Activated T-cell treated with anti-CD3 and anti-CD28 coated beads, Interleukin-2, amount 50 U/mL, for 72 hours (primary cell): Measurements from ENCODE around the gene NPAS3. TPM values are rescaled to one million over a fixed set of nuclear protein-coding genes. Genes with fewer than 3 reads are reported as not detected.

Experiments used
- ATAC-seq, 2 donors: fragments of 150-1000 bp; cut with Tn5 transposase; replicated peaks in 1 of 2; 2 replicates each; pipeline ENCODE4 v1.10.0; 2021; ENCODE audit warnings: moderate library complexity in 2 of 2, mild to moderate bottlenecking in 1 of 2
- DNase-seq, 2 donors: peaks; one replicate each; pipeline ENCODE4 v3.0.0; 2021 to 2022; ENCODE audit warnings: mixed read lengths in 1 of 2
- H3K27ac Mint-ChIP-seq: one replicate; pipeline ENCODE4 v1.8.0; 2022; ENCODE audit warnings: mild to moderate bottlenecking, moderate library complexity, mixed read lengths
- H3K27me3 Mint-ChIP-seq: one replicate; pipeline ENCODE4 v1.8.0; 2022; ENCODE audit warnings: low read depth, mixed read lengths
- H3K36me3 Mint-ChIP-seq, 2 donors: one replicate each; pipeline ENCODE4 v1.8.0; 2022; ENCODE audit warnings: mixed read lengths in 2 of 2, mild to moderate bottlenecking in 1 of 2; ENCODE audit not compliant: insufficient read depth in 2 of 2
- H3K4me1 Mint-ChIP-seq: one replicate; pipeline ENCODE4 v1.8.0; 2022; ENCODE audit warnings: low read depth, mixed read lengths
- H3K4me3 Mint-ChIP-seq, 2 donors: one replicate each; pipeline ENCODE4 v1.8.0; 2022; ENCODE audit warnings: mild to moderate bottlenecking in 2 of 2, mixed read lengths in 2 of 2, moderate library complexity in 2 of 2
- H3K9me3 Mint-ChIP-seq, 2 donors: one replicate each; pipeline ENCODE4 v1.8.0; 2022; ENCODE audit warnings: mixed read lengths in 2 of 2
- total RNA-seq, 2 donors: library from RNA; stranded (reverse); gene quantifications; one replicate each; pipeline ENCODE4 v1.2.3, GENCODE V29; 2022

Gene NPAS3
- total RNA-seq, 2 donors from 2014 or later = not detected

- no peak for ATAC-seq
Measured at GRCh38 chr14:33504246-33505099, 565.8 kb downstream of the NPAS3 start.

GRCh38 chr14:33505266-33505962 is 566.7 kb downstream of the NPAS3 start:
- no peaks in the 10 kb centered on the region for H3K4me1 Mint-ChIP-seq
- no peak for ATAC-seq
- no peak overlapping the region for H3K27ac Mint-ChIP-seq
- no peak overlapping the region for H3K4me3 Mint-ChIP-seq
- H3K9me3 Mint-ChIP-seq = peaks cover 2 to 3% of the 10 kb centered on the region in 2 donors
- no peaks in the 10 kb centered on the region for H3K36me3 Mint-ChIP-seq
- no peak for DNase-seq
- peaks cover 12% of the 10 kb centered on the region for H3K27me3 Mint-ChIP-seq

More at GRCh38 chr14:33504246-33505099, 565.8 kb downstream of the NPAS3 start:
- no peaks in the 10 kb centered on the region for H3K36me3 Mint-ChIP-seq
- no peak overlapping the region for H3K4me3 Mint-ChIP-seq
- H3K4me1 Mint-ChIP-seq = no peaks in the 10 kb centered on the region
- peaks cover 12% of the 10 kb centered on the region for H3K27me3 Mint-ChIP-seq
- H3K27ac Mint-ChIP-seq = no peak overlapping the region
- peaks cover 3 to 4% of the 10 kb centered on the region in 2 donors for H3K9me3 Mint-ChIP-seq
- DNase-seq = no peak

- Mint-ChIP-seq H3K27ac (no peak overlapping the region), H3K27me3 (peaks cover 12% of the 10 kb centered on the region)
- ATAC-seq = no peak
Measured at GRCh38 chr14:33505963-33506329, 567.3 kb downstream of the NPAS3 start.

GRCh38 chr14:33508126-33509062 is 569.7 kb downstream of the NPAS3 start:
- H3K36me3 Mint-ChIP-seq = no peaks in the 10 kb centered on the region
- no peaks in the 10 kb centered on the region for H3K4me1 Mint-ChIP-seq
- no peak overlapping the region for H3K4me3 Mint-ChIP-seq
- ATAC-seq (no peak), DNase-seq (no peak)
- H3K9me3 Mint-ChIP-seq = peaks cover 0 to 3% of the 10 kb centered on the region in 2 donors
- H3K27ac Mint-ChIP-seq = no peak overlapping the region
- peaks cover 12% of the 10 kb centered on the region for H3K27me3 Mint-ChIP-seq

More at GRCh38 chr14:33505963-33506329, 567.3 kb downstream of the NPAS3 start:
- no peaks in the 10 kb centered on the region for H3K36me3 Mint-ChIP-seq
- no peak for DNase-seq
- no peaks in the 10 kb centered on the region for H3K4me1 Mint-ChIP-seq
- peaks cover 2 to 3% of the 10 kb centered on the region in 2 donors for H3K9me3 Mint-ChIP-seq
- H3K4me3 Mint-ChIP-seq = no peak overlapping the region

GRCh38 chr14:33509454-33509853 is 570.8 kb downstream of the NPAS3 start:
- Mint-ChIP-seq H3K4me3 (no peak overlapping the region), H3K27ac (no peak overlapping the region), H3K27me3 (peaks cover 12% of the 10 kb centered on the region), H3K9me3 (peaks cover 0 to 3% of the 10 kb centered on the region in 2 donors), H3K36me3 (no peaks in the 10 kb centered on the region), H3K4me1 (no peaks in the 10 kb centered on the region)
- no peak for DNase-seq
- no peak for ATAC-seq

GRCh38 chr14:33510063-33510481 is 571.4 kb downstream of the NPAS3 start:
- Mint-ChIP-seq H3K36me3 (no peaks in the 10 kb centered on the region), H3K9me3 (no peaks in the 10 kb centered on the region), H3K27ac (no peak overlapping the region), H3K4me1 (no peaks in the 10 kb centered on the region), H3K27me3 (peaks cover 12% of the 10 kb centered on the region), H3K4me3 (no peak overlapping the region)
- DNase-seq (no peak), ATAC-seq (no peak)

- Mint-ChIP-seq H3K9me3 (no peaks in the 10 kb centered on the region), H3K4me3 (no peak overlapping the region), H3K27ac (no peak overlapping the region), H3K27me3 (peaks cover 8% of the 10 kb centered on the region), H3K36me3 (no peaks in the 10 kb centered on the region), H3K4me1 (no peaks in the 10 kb centered on the region)
- DNase-seq = no peak
- no peak for ATAC-seq
Measured at GRCh38 chr14:33510991-33511390, 572.3 kb downstream of the NPAS3 start.

GRCh38 chr14:33511851-33512640 is 573.4 kb downstream of the NPAS3 start:
- ATAC-seq = no peak
- no peak for DNase-seq
- no peak overlapping the region for H3K27ac Mint-ChIP-seq

GRCh38 chr14:33515441-33515840 is 576.8 kb downstream of the NPAS3 start:
- H3K9me3 Mint-ChIP-seq = no peaks in the 10 kb centered on the region
- H3K4me1 Mint-ChIP-seq = no peaks in the 10 kb centered on the region
- H3K27ac Mint-ChIP-seq = no peak overlapping the region
- DNase-seq = no peak
- H3K36me3 Mint-ChIP-seq = no peaks in the 10 kb centered on the region
- no peak overlapping the region for H3K4me3 Mint-ChIP-seq
- ATAC-seq = no peak
- no peaks in the 10 kb centered on the region for H3K27me3 Mint-ChIP-seq

More at GRCh38 chr14:33511851-33512640, 573.4 kb downstream of the NPAS3 start:
- Mint-ChIP-seq H3K27me3 (peaks cover 6% of the 10 kb centered on the region), H3K9me3 (no peaks in the 10 kb centered on the region), H3K36me3 (no peaks in the 10 kb centered on the region), H3K4me3 (no peak overlapping the region), H3K4me1 (no peaks in the 10 kb centered on the region)

- no peak for ATAC-seq
- H3K36me3 Mint-ChIP-seq = no peaks in the 10 kb centered on the region
- DNase-seq = no peak
- H3K27ac Mint-ChIP-seq = no peak overlapping the region
- H3K9me3 Mint-ChIP-seq = no peaks in the 10 kb centered on the region
- H3K4me3 Mint-ChIP-seq = no peak overlapping the region
- no peaks in the 10 kb centered on the region for H3K4me1 Mint-ChIP-seq
- H3K27me3 Mint-ChIP-seq = no peaks in the 10 kb centered on the region
Measured at GRCh38 chr14:33515899-33516298, 577.2 kb downstream of the NPAS3 start.

- no peak for DNase-seq
- no peaks in the 10 kb centered on the region for H3K9me3 Mint-ChIP-seq
- H3K27ac Mint-ChIP-seq = no peak overlapping the region
- H3K4me1 Mint-ChIP-seq = no peaks in the 10 kb centered on the region
- H3K36me3 Mint-ChIP-seq = no peaks in the 10 kb centered on the region
- H3K4me3 Mint-ChIP-seq = no peak overlapping the region
- ATAC-seq = no peak
- no peaks in the 10 kb centered on the region for H3K27me3 Mint-ChIP-seq
Measured at GRCh38 chr14:33516898-33517436, 578.3 kb downstream of the NPAS3 start.

GRCh38 chr14:33521192-33521591 is 582.5 kb downstream of the NPAS3 start:
- no peaks in the 10 kb centered on the region for H3K27me3 Mint-ChIP-seq
- no peak overlapping the region for H3K4me3 Mint-ChIP-seq
- DNase-seq (no peak), ATAC-seq (no peak)
- no peaks in the 10 kb centered on the region for H3K4me1 Mint-ChIP-seq
- H3K36me3 Mint-ChIP-seq = no peaks in the 10 kb centered on the region
- H3K9me3 Mint-ChIP-seq = peaks cover 0 to 2% of the 10 kb centered on the region in 2 donors
- H3K27ac Mint-ChIP-seq = no peak overlapping the region
